ENCODE results near the gene RABGAP1L.
A peak's percentile ranks its signal among the peaks of the same experiment; 100 is the strongest.
"Not testable (repeated sequence)": the region's sequence is repeated elsewhere in the genome, so short reads cannot be mapped to it uniquely, and the experiment has no call there.

The RABGAP1L gene

DNA sequence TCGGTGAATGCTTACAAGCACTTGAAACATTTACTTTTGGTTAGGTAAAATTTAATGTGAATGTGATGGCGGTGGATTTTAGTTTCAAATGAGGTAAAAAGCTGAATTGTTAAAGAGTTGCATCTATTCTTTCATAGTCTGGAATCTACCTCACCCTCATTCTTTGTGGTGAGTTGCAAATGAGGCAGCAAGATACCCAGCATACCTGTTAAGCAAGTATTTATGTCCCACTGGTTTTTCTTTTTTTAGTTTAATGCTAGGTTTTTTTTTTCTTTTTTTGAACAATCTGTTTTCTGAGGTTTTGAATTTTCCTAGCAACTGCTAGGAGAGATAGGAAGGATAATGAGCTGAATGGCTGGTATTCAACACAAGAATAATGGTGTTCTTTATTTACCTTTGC, 712.6 kb downstream of the RABGAP1L start:
- no peak for TF ChIP-seq GATA1 (IDR thresholded peaks at IDR 0.05; ENCODE audit: low read depth, low read length)
- TF ChIP-seq POLR2A (IDR thresholded peaks at IDR 0.05; ENCODE audit: low read length), result no peak
- DNase-seq, result no peak

DNA sequence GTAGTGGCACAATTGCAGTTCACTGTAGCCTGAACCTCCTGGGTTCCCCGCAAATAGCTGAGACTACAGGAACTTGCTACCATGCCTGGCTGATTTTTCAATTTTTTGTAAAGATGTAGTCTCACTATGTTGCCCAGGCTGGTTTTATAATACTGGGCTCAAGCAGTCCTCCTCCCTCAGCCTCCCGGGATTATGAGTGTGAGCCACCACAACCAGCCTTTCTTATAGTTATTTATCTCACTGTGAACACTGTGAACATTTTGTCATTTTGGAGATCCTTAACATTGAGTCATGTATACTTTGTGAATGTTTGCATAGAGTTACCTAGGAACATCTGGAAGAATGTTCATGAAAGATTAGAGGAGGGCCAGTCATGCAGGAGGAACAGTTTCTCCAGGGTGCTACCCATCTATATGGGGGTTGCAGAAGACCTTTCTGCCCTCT, 713.3 kb downstream of the RABGAP1L start:
- TF ChIP-seq POLR2A (IDR thresholded peaks at IDR 0.05; ENCODE audit: low read length), result no peak
- no peak for TF ChIP-seq GATA1 (IDR thresholded peaks at IDR 0.05; ENCODE audit: low read depth, low read length)
- peak; percentile 7 to 57 for DNase-seq

DNA sequence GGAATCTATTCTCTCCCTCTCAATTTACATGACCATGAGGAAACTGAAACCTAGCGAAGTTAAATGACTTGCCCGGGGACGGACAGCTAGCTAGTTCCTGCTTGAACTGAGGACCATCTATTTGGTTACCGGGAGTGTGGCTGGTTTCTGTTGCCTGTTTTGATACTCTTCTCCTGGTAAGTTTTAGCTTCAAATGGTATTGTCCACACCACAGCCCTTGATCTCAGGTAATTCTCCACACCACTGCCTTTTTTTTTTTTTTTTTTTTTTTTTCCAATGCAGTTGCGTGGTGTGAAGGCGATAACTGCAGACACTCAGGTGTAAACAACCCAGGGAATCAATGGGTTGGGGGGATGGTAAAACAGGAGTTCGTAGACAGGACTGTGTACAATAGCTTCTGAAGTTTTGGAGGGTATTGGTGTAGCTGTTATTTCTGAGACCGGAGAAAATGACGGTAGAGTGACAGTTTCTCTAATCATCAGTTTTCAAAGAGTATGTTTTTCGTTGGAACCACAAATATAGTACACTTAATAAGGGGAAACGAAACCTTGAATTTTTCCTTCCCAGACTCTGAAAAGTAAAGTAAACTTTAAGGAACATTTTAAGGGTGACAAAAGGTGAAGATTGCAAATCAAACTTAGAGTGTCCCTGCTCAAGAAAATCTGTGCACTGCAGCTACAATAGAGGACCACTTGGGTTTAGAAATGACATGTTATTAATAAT, 715.2 kb downstream of the RABGAP1L start:
- peak in 1 of 2 experiments; percentile 9 for DNase-seq
- TF ChIP-seq POLR2A (IDR thresholded peaks at IDR 0.05; ENCODE audit: low read length) (no peak), GATA1 (IDR thresholded peaks at IDR 0.05; ENCODE audit: low read depth, low read length) (no peak)

DNA sequence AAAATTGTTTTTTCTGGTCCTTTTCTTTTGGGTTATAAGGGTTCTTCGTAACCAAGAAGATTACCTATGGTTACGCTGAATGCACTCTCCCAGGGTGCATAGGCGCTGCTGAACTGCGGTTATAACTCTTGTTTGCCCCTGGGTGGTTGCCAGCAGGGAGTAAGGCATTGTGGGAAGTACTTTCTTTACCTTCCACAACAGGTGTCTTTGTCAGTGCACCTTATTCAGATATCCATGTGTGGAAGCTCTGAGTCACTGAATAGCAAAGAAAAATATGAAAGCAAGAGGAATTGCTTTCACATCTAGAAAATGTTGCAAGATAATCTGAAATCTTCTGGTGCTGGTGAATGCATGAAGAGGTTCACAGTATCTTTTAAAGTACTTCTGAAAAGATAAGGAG, 716.0 kb downstream of the RABGAP1L start:
- DNase-seq, result no peak
- TF ChIP-seq POLR2A (IDR thresholded peaks at IDR 0.05; ENCODE audit: low read length) (no peak), GATA1 (IDR thresholded peaks at IDR 0.05; ENCODE audit: low read depth, low read length) (no peak)

DNA sequence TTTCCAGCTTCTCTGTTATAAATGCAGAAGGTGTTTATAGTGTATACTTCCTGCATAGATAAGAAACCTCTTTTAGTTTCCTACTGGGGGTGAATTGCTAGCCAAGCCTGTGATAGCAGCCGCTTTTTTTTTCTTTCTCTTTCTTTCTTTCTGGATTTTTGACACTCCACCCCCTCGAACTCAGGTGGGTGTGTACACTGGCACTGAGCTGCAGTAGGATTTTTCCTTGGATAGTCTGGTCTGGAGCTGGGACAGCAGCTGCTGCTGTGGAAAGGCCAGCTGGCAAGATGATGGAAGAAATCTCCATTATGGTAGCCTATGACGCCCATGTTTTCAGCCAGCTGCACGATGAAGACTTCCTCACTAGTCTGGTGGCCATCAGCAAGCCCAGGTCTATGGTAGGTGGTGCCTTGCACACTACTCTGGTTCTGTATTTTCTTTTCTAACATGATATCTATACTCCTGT, 717.9 kb downstream of the RABGAP1L start:
- DNase-seq, result peak in 1 of 2 experiments; percentile 27
- no peak for TF ChIP-seq GATA1 (IDR thresholded peaks at IDR 0.05; ENCODE audit: low read depth, low read length)
- TF ChIP-seq POLR2A (IDR thresholded peaks at IDR 0.05; ENCODE audit: low read length), result no peak

DNA sequence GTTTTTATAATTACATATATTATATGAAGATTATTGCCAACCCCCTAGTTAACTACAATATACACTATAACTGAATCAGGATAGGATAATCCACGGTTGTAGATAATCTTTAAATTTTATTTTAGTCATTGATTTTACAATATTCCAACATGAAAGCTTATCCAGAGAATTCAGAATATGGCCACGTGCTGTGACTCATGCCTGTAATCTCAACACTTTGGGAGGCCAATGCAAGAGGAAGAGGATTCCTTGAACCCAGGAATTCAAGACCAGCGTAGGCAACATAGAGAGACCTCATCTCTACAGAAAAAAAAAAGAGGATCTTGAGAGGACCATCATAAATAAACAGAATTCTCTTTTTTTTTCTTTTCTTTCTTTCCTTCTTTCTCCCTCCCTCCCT, 720.9 kb downstream of the RABGAP1L start:
- DNase-seq, result no peak

DNA sequence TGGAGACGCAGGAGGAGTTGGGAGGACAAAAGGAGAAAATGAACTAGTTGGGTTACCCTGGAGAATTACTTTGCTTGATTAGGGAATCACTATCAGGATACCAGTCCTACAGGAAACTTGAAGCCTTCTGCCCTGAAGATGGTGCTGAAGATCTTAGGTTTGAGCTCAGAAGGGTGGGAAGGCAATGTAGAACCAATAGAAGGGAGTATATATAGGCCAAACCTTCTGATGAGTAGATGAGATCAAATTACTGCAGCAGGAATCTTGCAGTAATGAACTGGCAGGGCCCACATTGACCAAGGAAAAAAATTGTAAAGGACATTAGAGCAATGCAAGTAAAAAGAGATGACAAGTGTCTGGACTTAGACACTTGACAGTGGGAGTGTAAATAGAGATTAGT, 724.1 kb downstream of the RABGAP1L start:
- DNase-seq, result peak; percentile 11 to 30
- TF ChIP-seq GATA1 (IDR thresholded peaks at IDR 0.05; ENCODE audit: low read depth, low read length) (no peak), POLR2A (IDR thresholded peaks at IDR 0.05; ENCODE audit: low read length) (no peak)

More for the DNA sequence above, 720.9 kb downstream of the RABGAP1L start:
- no peak for TF ChIP-seq POLR2A (IDR thresholded peaks at IDR 0.05; ENCODE audit: low read length)
- TF ChIP-seq GATA1 (IDR thresholded peaks at IDR 0.05; ENCODE audit: low read depth, low read length), result no peak

DNA sequence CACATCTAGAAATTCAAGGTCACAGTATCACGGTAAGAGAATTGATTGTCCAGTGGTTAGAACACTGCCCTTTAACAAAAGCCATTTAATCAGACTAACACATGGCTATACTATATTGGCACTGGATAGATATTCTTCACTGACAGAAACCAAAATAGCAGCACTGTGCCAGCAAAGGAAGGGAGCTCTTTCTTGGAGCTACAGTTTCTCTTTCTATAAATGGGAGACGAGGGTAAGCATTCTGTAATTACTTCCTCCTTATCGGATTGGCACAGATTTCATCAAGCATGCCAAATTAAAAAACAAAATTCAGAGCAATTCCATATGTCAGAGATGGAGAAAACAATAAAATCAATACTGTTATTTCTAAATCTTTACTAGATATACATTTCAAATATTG, 724.7 kb downstream of the RABGAP1L start:
- DNase-seq, result no peak
- no peak for TF ChIP-seq POLR2A (IDR thresholded peaks at IDR 0.05; ENCODE audit: low read length)

DNA sequence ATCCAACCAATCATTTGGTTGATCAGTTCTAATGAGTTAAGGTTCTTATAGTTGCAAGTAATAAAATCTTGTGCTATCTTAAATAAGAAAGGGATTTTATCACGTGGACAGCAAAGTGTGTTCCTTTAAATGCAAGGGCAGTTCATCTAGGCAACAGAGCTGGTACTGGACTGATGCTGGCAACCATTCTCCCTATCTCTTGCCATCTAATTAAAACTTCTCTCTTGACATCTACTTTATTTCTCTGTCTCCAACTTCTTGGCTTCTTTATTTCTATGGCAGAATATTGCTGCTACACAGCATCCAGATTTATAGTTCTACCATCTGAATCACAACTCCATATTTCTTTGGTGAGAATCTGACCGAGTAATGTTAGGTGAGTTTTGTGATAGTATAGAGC, 725.2 kb downstream of the RABGAP1L start:
- DNase-seq, result no peak
- TF ChIP-seq GATA1 (IDR thresholded peaks at IDR 0.05; ENCODE audit: low read depth, low read length) (no peak), POLR2A (IDR thresholded peaks at IDR 0.05; ENCODE audit: low read length) (no peak)

DNA sequence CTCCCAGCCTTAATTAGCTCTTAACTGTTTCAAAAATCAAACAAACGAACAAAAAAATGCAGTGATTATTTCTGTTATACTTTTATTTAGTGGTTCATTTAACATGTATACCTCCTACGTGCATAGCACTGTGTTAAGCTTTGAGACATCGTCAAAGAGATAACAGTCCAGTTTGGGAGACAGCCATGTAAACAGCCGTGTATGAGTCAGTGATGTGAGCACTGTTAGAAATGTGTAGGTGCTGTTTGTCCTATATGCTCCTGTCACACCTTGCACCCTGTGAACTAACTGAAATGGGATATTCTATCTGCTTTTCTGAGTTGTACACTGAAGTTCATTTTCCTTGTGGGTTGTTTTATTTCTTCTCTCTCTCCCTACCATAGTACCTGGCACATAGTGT, 730.7 kb downstream of the RABGAP1L start:
- TF ChIP-seq GATA1 (IDR thresholded peaks at IDR 0.05; ENCODE audit: low read depth, low read length) (no peak), POLR2A (IDR thresholded peaks at IDR 0.05; ENCODE audit: low read length) (no peak)
- DNase-seq, result peak; percentile 4 to 18

DNA sequence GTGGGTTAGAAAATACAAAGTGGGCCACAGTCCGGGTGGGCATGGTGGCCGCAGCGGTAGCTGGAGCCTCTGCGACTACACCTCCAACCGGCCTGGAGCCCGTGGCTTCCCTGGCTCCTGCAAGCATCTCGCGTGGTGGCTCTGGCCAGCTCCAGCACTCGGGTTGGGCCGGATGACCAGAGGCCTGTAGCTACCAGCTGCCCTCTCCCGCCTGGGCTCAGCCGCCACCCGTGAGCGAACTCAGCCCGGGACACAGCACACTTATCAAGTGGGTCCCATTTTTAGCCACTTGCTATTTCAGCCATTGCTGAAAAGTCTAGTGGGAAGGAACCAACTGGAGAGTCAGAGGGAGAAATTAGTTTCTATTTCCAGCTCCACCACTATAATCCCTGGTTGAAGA, 732.7 kb downstream of the RABGAP1L start:
- DNase-seq, result no peak
- TF ChIP-seq GATA1 (IDR thresholded peaks at IDR 0.05; ENCODE audit: low read depth, low read length), result no peak
- no peak for TF ChIP-seq POLR2A (IDR thresholded peaks at IDR 0.05; ENCODE audit: low read length)

DNA sequence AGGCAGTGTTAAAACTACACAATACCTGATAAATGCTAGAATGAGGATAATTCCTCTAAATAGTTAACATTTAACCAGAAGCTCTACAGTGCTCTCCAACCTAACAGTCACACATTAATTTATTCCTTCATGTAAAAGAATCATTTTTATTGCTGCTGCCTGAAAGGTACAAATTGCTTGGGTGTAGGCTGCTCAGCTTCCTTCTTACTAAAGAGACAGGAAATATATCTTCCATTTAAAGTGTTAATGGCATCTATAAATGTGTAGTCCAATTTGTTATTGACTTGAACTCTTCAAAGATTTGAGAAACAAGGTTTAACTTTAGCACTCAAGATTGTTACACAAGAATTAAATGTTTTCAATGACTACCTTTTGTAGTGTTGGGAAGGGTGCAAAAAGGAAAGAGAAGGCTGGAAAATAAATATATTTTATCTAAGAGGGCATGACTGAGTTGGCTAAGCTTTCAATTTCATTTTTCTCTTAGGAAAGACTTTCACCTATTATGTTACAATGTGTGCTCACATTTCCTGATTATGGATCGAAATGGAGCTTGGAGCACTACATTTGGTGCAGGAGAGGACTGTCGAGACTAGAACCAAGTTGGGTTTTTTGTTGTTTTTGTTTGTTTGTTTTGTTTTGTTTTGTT, 734.9 kb downstream of the RABGAP1L start:
- DNase-seq, result no peak
- TF ChIP-seq POLR2A (IDR thresholded peaks at IDR 0.05; ENCODE audit: low read length) (no peak), GATA1 (IDR thresholded peaks at IDR 0.05; ENCODE audit: low read depth, low read length) (no peak)

DNA sequence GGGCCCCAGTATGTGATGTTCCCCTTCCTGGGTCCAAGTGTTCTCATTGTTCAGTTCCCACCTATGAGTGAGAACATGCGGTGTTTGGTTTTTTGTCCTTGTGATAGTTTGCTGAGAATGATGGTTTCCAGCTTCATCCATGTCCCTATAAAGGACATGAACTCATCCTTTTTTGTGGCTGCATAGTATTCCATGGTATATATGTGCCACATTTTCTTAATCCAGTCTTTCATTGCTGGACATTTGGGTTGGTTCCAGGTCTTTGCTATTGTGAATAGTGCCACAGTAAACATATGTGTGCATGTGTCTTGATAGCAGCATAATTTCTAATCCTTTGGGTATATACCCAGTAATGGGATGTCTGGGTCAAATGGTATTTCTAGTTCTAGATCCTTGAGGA, 736.3 kb downstream of the RABGAP1L start:
- not testable (repeated sequence) for DNase-seq

DNA sequence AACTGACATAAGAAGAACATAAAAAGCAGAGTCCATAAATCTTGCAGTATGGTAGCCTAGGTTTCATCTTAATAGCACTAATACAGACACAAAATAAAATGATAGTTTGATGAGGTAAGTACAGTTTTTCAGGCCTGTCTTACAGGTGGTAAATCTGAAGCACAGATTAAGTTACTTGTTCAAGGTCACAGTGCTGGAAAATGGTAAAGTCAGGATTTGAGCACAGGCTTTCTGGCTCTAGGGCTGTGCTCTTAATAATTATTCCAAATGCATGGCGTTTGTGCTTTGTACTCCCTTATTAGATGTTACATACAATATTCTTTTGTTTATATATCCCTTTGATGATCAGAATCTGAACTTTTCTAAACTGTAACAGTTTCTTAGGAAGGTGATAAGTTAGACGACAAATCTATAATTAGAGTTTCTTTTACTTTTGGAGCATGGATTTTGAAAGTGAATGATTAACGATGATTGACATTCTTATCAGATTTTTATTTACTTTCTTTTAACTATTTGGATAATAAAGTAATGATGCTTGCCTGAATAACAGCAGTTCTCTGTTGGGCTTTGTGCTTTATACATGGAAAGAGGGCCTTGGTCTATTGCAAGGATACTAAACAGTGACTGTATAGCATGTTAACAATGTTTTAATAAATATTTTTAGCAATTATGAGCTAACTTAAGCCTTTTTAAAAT, 738.9 kb downstream of the RABGAP1L start:
- no peak for DNase-seq
- no peak for TF ChIP-seq POLR2A (IDR thresholded peaks at IDR 0.05; ENCODE audit: low read length)
- TF ChIP-seq GATA1 (IDR thresholded peaks at IDR 0.05; ENCODE audit: low read depth, low read length), result no peak

Measured in erythroblast (primary cell).